ENCODE data around the gene RASA2. TPM values are rescaled to one million over a fixed set of nuclear protein-coding genes. Genes with fewer than 3 reads are reported as not detected.

RASA2 gene
- total and polyA plus RNA-seq, 2 experiments from 2014 or later: 16.6 to 28.6 TPM

GRCh38 chr3:141538568-141539240 lies 51.9 kb downstream of the RASA2 start:
- H3K9me2 ChIP-seq (ENCODE audit: insufficient read depth): no peaks in the 10 kb centered on the region
- no peaks in the 10 kb centered on the region for H3F3A ChIP-seq (replicated peaks; ENCODE audit: low read depth)
- H3K36me3 ChIP-seq (ENCODE audit: insufficient read depth): peaks cover 10% of the 10 kb centered on the region; the same call in 1 of the 2 replicates
- no peak overlapping the region for H3K27ac ChIP-seq (ENCODE audit: low read depth)
- no peak for TF ChIP-seq POLR2AphosphoS5 (IDR thresholded peaks at IDR 0.05; ENCODE audit: low read depth)
- H3K4me3 Mint-ChIP-seq: no peak overlapping the region
- no peak overlapping the region for H3K27ac Mint-ChIP-seq
- no peaks in the 10 kb centered on the region for H3K79me2 ChIP-seq (replicated peaks; ENCODE audit: insufficient read depth)
- H4K20me1 ChIP-seq (replicated peaks; ENCODE audit: insufficient read depth): no peaks in the 10 kb centered on the region
- no peak overlapping the region for H3K4me3 ChIP-seq
- DNase-seq (ENCODE audit: low spot score) (no peak), ATAC-seq (no peak)
- H3K36me3 Mint-ChIP-seq (ENCODE audit: low read depth): peaks cover 38% of the 10 kb centered on the region
- H3K27me3 Mint-ChIP-seq (ENCODE audit: insufficient read depth, low read depth, poor library complexity): peaks cover 1% of the 10 kb centered on the region
- no peaks in the 10 kb centered on the region for H3K27me3 ChIP-seq (ENCODE audit: insufficient read depth)
- peaks cover 4% of the 10 kb centered on the region; the same call in 1 of the 3 replicates for H3K9me3 Mint-ChIP-seq
- no peaks in the 10 kb centered on the region for H3K4me1 Mint-ChIP-seq
- H3K4me1 ChIP-seq (ENCODE audit: insufficient read depth): no peaks in the 10 kb centered on the region
- no peak overlapping the region for H2AFZ ChIP-seq
- H3K4me2 ChIP-seq: no peak overlapping the region

GRCh38 chr3:141539431-141540187 lies 52.8 kb downstream of the RASA2 start:
- H3K79me2 ChIP-seq (replicated peaks; ENCODE audit: insufficient read depth): no peaks in the 10 kb centered on the region
- DNase-seq (ENCODE audit: low spot score): no peak
- no peaks in the 10 kb centered on the region for H4K20me1 ChIP-seq (replicated peaks; ENCODE audit: insufficient read depth)
- ATAC-seq: no peak
- Mint-ChIP-seq H3K36me3 (ENCODE audit: low read depth) (peaks cover 41% of the 10 kb centered on the region), H3K27me3 (ENCODE audit: insufficient read depth, low read depth, poor library complexity) (peaks cover 1% of the 10 kb centered on the region), H3K27ac (no peak overlapping the region), H3K9me3 (peaks cover 4% of the 10 kb centered on the region; the same call in 1 of the 3 replicates), H3K4me3 (no peak overlapping the region), H3K4me1 (no peaks in the 10 kb centered on the region)
- no peak overlapping the region for H3K4me2 ChIP-seq
- no peaks in the 10 kb centered on the region for H3K27me3 ChIP-seq (ENCODE audit: insufficient read depth)
- H3K4me3 ChIP-seq: no peak overlapping the region
- H3K4me1 ChIP-seq (ENCODE audit: insufficient read depth): no peaks in the 10 kb centered on the region
- H3K27ac ChIP-seq (ENCODE audit: low read depth): no peak overlapping the region
- no peaks in the 10 kb centered on the region for H3K9me2 ChIP-seq (ENCODE audit: insufficient read depth)
- peaks cover 10% of the 10 kb centered on the region; the same call in 1 of the 2 replicates for H3K36me3 ChIP-seq (ENCODE audit: insufficient read depth)
- H2AFZ ChIP-seq: no peak overlapping the region
- no peaks in the 10 kb centered on the region for H3F3A ChIP-seq (replicated peaks; ENCODE audit: low read depth)
- TF ChIP-seq JUNB (IDR thresholded peaks at IDR 0.05; ENCODE audit: unreplicated experiment) (no peak), EZH2phosphoT487 (IDR thresholded peaks at IDR 0.05; ENCODE audit: unreplicated experiment) (no peak), ZNF462 (CRISPR knock-in tag; IDR thresholded peaks at IDR 0.05) (no peak), CTCF (conservative IDR thresholded peaks at IDR 0.05; ENCODE audit: low read depth in 2 of 2) (no peak), CREB1 (CRISPR knock-in tag; IDR thresholded peaks at IDR 0.05; ENCODE audit: low read depth) (no peak), EZH2 (IDR thresholded peaks at IDR 0.05; ENCODE audit: low read depth, unreplicated experiment) (no peak), ZNF331 (CRISPR knock-in tag; IDR thresholded peaks at IDR 0.05; ENCODE audit: low read depth) (no peak), NANOG (IDR thresholded peaks at IDR 0.05; ENCODE audit: borderline replicate concordance) (no peak)

All from GM23338 (cell line).